Stomach (tissue), 4 donors: ENCODE data around the gene SLC12A7.

ENCODE experiments used
- EP300 ChIP-seq: sonication (generic); formaldehyde crosslinking; IDR thresholded peaks from one replicate; pipeline ENCODE4 v1.6.1; 2017; ENCODE audit warnings: antibody characterized with exemption
- POLR2AphosphoS5 ChIP-seq, 3 donors: sonication (generic); formaldehyde crosslinking; IDR thresholded peaks; one replicate each; pipeline ENCODE4 v1.6.1; 2016; ENCODE audit warnings: antibody characterized with exemption in 3 of 3

GRCh38 chr5:1087428-1087827, 24.4 kb downstream of the SLC12A7 start:
- TF ChIP-seq EP300 = no peak
- TF ChIP-seq POLR2AphosphoS5 (IDR thresholded peaks at IDR 0.05) = no peak
